Esophagus muscularis mucosa (tissue), 3 donors: ENCODE results near the gene CRYGN.

Experiments used
- CTCF ChIP-seq, 3 experiments: fragments of 200-600 bp in 2 of 3; fragments of 450-650 bp in 1 of 3; sonication (generic) in 2 of 3; IDR thresholded peaks; one replicate each; pipeline ENCODE4 v1.5.1; 2017 to 2019; ENCODE audit warnings: antibody characterized with exemption in 3 of 3, mild to moderate bottlenecking in 2 of 3, moderate library complexity in 1 of 3
- POLR2AphosphoS5 ChIP-seq, 2 donors: sonication (generic); formaldehyde crosslinking; IDR thresholded peaks; one replicate each; pipeline ENCODE4 v1.6.1; 2017; ENCODE audit warnings: antibody characterized with exemption in 2 of 2

GRCh38 chr7:151416941-151417315 lies 23.0 kb downstream of the CRYGN start:
- TF ChIP-seq CTCF (IDR thresholded peaks at IDR 0.05) (no peak), POLR2AphosphoS5 (IDR thresholded peaks at IDR 0.05) (no peak)
